T follicular helper cell (primary cell): ENCODE data around the gene IMMP2L.
"Not testable (repeated sequence)": the region's sequence is repeated elsewhere in the genome, so short reads cannot be mapped to it uniquely, and the experiment has no call there.

Source experiments
- DNase-seq: peaks from one replicate; pipeline ENCODE4 v3.0.0-alpha.2; 2020; ENCODE audit warnings: low read depth

Gene IMMP2L

GRCh38 chr7:111329367-111330234, 232.7 kb downstream of the IMMP2L start:
- no peak for DNase-seq

- DNase-seq = no peak
Observed at GRCh38 chr7:111328487-111328886, 233.8 kb downstream of the IMMP2L start.

- no peak for DNase-seq
Observed at GRCh38 chr7:111324776-111325175, 237.5 kb downstream of the IMMP2L start.

GRCh38 chr7:111324228-111324627, 238.1 kb downstream of the IMMP2L start:
- no peak for DNase-seq

- not testable (repeated sequence) for DNase-seq
Observed at GRCh38 chr7:111323670-111324069, 238.6 kb downstream of the IMMP2L start.

- DNase-seq = no peak
Observed at GRCh38 chr7:111320133-111320532, 242.2 kb downstream of the IMMP2L start.

GRCh38 chr7:111312966-111313365, 249.3 kb downstream of the IMMP2L start:
- no peak for DNase-seq

- DNase-seq = no peak
Observed at GRCh38 chr7:111308691-111309090, 253.6 kb downstream of the IMMP2L start.

GRCh38 chr7:111301891-111302290, 260.4 kb downstream of the IMMP2L start:
- no peak for DNase-seq

- DNase-seq = no peak
Observed at GRCh38 chr7:111294494-111294893, 267.8 kb downstream of the IMMP2L start.

- no peak for DNase-seq
Observed at GRCh38 chr7:111292026-111292470, 270.2 kb downstream of the IMMP2L start.

GRCh38 chr7:111290982-111291381, 271.3 kb downstream of the IMMP2L start:
- no peak for DNase-seq

GRCh38 chr7:111290419-111290818, 271.9 kb downstream of the IMMP2L start:
- DNase-seq = no peak

GRCh38 chr7:111288441-111288840, 273.9 kb downstream of the IMMP2L start:
- DNase-seq = not testable (repeated sequence)

- no peak for DNase-seq
Observed at GRCh38 chr7:111282626-111283025, 279.7 kb downstream of the IMMP2L start.

- DNase-seq = no peak
Observed at GRCh38 chr7:111274857-111275256, 287.4 kb downstream of the IMMP2L start.

- no peak for DNase-seq
Observed at GRCh38 chr7:111272092-111272491, 290.2 kb downstream of the IMMP2L start.

GRCh38 chr7:111270794-111271193, 291.5 kb downstream of the IMMP2L start:
- not testable (repeated sequence) for DNase-seq

- no peak for DNase-seq
Observed at GRCh38 chr7:111268941-111269340, 293.4 kb downstream of the IMMP2L start.

GRCh38 chr7:111266613-111267012, 295.7 kb downstream of the IMMP2L start:
- DNase-seq = no peak

- DNase-seq = no peak
Observed at GRCh38 chr7:111265394-111265793, 296.9 kb downstream of the IMMP2L start.

- DNase-seq = no peak
Observed at GRCh38 chr7:111264981-111265380, 297.3 kb downstream of the IMMP2L start.

- DNase-seq = no peak
Observed at GRCh38 chr7:111264111-111264868, 298.0 kb downstream of the IMMP2L start.
